DND-41 (cell line): ENCODE measurements around the gene CCRL2.
A peak's percentile ranks its signal among the peaks of the same experiment; 100 is the strongest.
"Not testable (repeated sequence)": the region's sequence is repeated elsewhere in the genome, so short reads cannot be mapped to it uniquely, and the experiment has no call there.

ENCODE experiments used
- ATAC-seq: fragments of 200-7000 bp; cut with Tn5 transposase; 3 replicates; pipeline ENCODE4 v1.9.1; 2021; ENCODE audit warnings: low read depth; ENCODE audit not compliant: insufficient read depth
- DNase-seq: peaks from one replicate; pipeline ENCODE4 v3.0.0-alpha.2; 2020
- H2AFZ ChIP-seq: 2 replicates; pipeline ENCODE4 v1.6.0; 2012; ENCODE audit warnings: low read depth, low read length
- H3K27ac ChIP-seq: 2 replicates; pipeline ENCODE4 v1.5.1; 2012; ENCODE audit warnings: low read length, inconsistent platforms
- H3K27me3 ChIP-seq: fragments of 200-600 bp; sonication (generic); 2 replicates; pipeline ENCODE4 v1.6.0; 2012; ENCODE audit warnings: low read length, mild to moderate bottlenecking, inconsistent platforms; ENCODE audit not compliant: insufficient read depth, poor library complexity
- H3K36me3 ChIP-seq: 2 replicates; pipeline ENCODE4 v1.5.1; 2012; ENCODE audit warnings: low read length, inconsistent platforms; ENCODE audit not compliant: insufficient read depth
- H3K4me1 ChIP-seq: 2 replicates; pipeline ENCODE4 v1.5.1; 2012; ENCODE audit warnings: mild to moderate bottlenecking, low read length; ENCODE audit not compliant: insufficient read depth
- H3K4me2 ChIP-seq: 2 replicates; pipeline ENCODE4 v1.6.0; 2012; ENCODE audit warnings: mild to moderate bottlenecking, moderate library complexity, low read length, inconsistent platforms; ENCODE audit not compliant: insufficient read depth
- H3K4me3 ChIP-seq, 2 experiments: fragments of 200-600 bp in 1 of 2; shearing (Covaris generic) in 1 of 2; 2 replicates each; pipeline ENCODE4 v1.5.1; 2012 to 2016; ENCODE audit warnings: inconsistent platforms in 2 of 2, low read length in 2 of 2, mild to moderate bottlenecking in 2 of 2, low read depth in 1 of 2, moderate library complexity in 1 of 2
- H3K79me2 ChIP-seq: 2 replicates; pipeline ENCODE4 v1.6.0; 2012; ENCODE audit warnings: low read length, inconsistent platforms; ENCODE audit not compliant: insufficient read depth
- H3K9ac ChIP-seq: 2 replicates; pipeline ENCODE4 v1.6.0; 2012; ENCODE audit warnings: low read depth, mild to moderate bottlenecking, inconsistent platforms, low read length, moderate library complexity
- H3K9me3 ChIP-seq: 2 replicates; pipeline ENCODE4 v1.5.1; 2012; ENCODE audit warnings: low read length, moderate library complexity, mild to moderate bottlenecking, inconsistent platforms; ENCODE audit not compliant: insufficient read depth, severe bottlenecking
- H4K20me1 ChIP-seq: 2 replicates; pipeline ENCODE4 v1.6.0; 2012; ENCODE audit warnings: low read length; ENCODE audit not compliant: insufficient read depth
- EZH2 ChIP-seq: IDR thresholded peaks from 3 replicates; pipeline ENCODE4 v1.6.1; 2012; ENCODE audit warnings: borderline replicate concordance, low read depth, mild to moderate bottlenecking, moderate library complexity, low read length, inconsistent platforms; ENCODE audit not compliant: severe bottlenecking
- TF ChIP-seq, protein P1 (sequence below): IDR thresholded peaks from 2 replicates; pipeline ENCODE4 v1.5.1; 2012; ENCODE audit warnings: borderline replicate concordance, low read length, moderate library complexity, mild to moderate bottlenecking; ENCODE audit not compliant: poor library complexity, severe bottlenecking; ENCODE audit errors: extremely low read depth

Gene CCRL2

GRCh38 chr3:46429250-46429649 lies 22.2 kb downstream of the CCRL2 start:
- Histone ChIP-seq H3K27ac (0 out of 2 replicates have a peak overlapping the region, but pooled peaks have one; percentile 2), H3K9ac (no peak overlapping the region), H3K4me2 (no peak overlapping the region), H3K27me3 (no peaks in the 10 kb centered on the region), H3K9me3 (peaks cover 10% of the 10 kb centered on the region), H3K4me3 (no peak overlapping the region), H3K79me2 (no peaks in the 10 kb centered on the region), H4K20me1 (no peaks in the 10 kb centered on the region), H3K36me3 (no peaks in the 10 kb centered on the region), H3K4me1 (peaks cover 50% of the 10 kb centered on the region), H2AFZ (no peak overlapping the region)
- no peak for ATAC-seq
- no peak for TF ChIP-seq EZH2
- TF ChIP-seq, protein P1, sequence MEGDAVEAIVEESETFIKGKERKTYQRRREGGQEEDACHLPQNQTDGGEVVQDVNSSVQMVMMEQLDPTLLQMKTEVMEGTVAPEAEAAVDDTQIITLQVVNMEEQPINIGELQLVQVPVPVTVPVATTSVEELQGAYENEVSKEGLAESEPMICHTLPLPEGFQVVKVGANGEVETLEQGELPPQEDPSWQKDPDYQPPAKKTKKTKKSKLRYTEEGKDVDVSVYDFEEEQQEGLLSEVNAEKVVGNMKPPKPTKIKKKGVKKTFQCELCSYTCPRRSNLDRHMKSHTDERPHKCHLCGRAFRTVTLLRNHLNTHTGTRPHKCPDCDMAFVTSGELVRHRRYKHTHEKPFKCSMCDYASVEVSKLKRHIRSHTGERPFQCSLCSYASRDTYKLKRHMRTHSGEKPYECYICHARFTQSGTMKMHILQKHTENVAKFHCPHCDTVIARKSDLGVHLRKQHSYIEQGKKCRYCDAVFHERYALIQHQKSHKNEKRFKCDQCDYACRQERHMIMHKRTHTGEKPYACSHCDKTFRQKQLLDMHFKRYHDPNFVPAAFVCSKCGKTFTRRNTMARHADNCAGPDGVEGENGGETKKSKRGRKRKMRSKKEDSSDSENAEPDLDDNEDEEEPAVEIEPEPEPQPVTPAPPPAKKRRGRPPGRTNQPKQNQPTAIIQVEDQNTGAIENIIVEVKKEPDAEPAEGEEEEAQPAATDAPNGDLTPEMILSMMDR: no peak
- DNase-seq: no peak

DNA sequence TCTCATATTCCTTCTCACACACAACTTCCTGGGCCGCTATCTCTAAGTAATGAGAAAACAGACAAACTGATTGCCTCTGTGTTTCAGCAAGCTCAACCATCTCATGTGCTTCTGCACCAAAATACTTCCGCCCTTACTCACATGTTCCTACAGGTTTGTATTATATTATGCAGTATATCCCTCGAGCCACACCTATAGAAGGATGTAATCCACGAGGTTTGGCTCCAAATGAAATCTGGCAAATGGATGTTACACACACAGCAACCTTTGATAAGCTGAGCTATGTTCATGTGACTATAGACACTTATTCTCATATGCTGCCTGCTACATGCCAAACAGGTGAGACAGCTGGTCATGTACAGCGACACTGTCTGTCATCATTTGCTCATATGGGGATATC lies 22.6 kb downstream of the CCRL2 start:
- DNase-seq: no peak
- Histone ChIP-seq H3K4me1 (peaks cover 54% of the 10 kb centered on the region), H3K9me3 (peaks cover 10% of the 10 kb centered on the region), H3K9ac (no peak overlapping the region), H2AFZ (no peak overlapping the region), H4K20me1 (no peaks in the 10 kb centered on the region), H3K4me2 (no peak overlapping the region), H3K27me3 (no peaks in the 10 kb centered on the region), H3K79me2 (no peaks in the 10 kb centered on the region), H3K36me3 (no peaks in the 10 kb centered on the region), H3K4me3 (no peak overlapping the region), H3K27ac (no peak overlapping the region)
- TF ChIP-seq, protein P1: no peak
- no peak for TF ChIP-seq EZH2
- ATAC-seq: no peak

GRCh38 chr3:46430879-46431278 lies 23.8 kb downstream of the CCRL2 start:
- not testable (repeated sequence) for H3K36me3 ChIP-seq, H3K4me2 ChIP-seq, H3K9ac ChIP-seq, H4K20me1 ChIP-seq, H3K27me3 ChIP-seq, ATAC-seq, H3K79me2 ChIP-seq, H2AFZ ChIP-seq, H3K4me3 ChIP-seq, DNase-seq
- Histone ChIP-seq H3K4me1 (peaks cover 58% of the 10 kb centered on the region), H3K9me3 (peaks cover 10% of the 10 kb centered on the region), H3K27ac (0 out of 2 replicates have a peak overlapping the region, but pooled peaks have one; percentile 22)

- not testable (repeated sequence) for H3K79me2 ChIP-seq, H3K4me2 ChIP-seq, H2AFZ ChIP-seq, H4K20me1 ChIP-seq, H3K9ac ChIP-seq, H3K27me3 ChIP-seq, H3K4me3 ChIP-seq, DNase-seq, H3K36me3 ChIP-seq, ATAC-seq
- Histone ChIP-seq H3K4me1 (peaks cover 48% of the 10 kb centered on the region), H3K9me3 (peaks cover 10% of the 10 kb centered on the region), H3K27ac (peak overlapping the region; percentile 28; the same call in 1 of the 2 replicates)
Measured at GRCh38 chr3:46431905-46432304, 24.8 kb downstream of the CCRL2 start.

DNA sequence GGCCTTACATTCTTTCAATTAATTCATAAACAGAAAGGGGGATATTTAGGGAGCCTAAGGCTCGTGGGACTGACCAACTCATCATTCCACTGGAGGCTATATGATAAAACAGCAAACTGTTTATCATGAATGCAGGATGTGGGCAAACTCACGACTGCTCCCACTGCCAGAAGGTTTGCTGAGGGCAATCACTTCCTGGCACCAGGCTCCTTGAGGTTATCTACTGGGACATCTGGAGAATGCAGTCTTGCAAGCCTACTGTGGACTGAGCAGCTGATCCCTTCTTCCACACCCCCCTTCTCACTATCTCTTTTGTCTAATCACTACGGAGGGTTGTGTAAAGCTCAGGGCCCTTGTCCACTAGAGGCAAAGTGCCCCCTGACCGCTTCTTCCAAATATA lies 26.1 kb downstream of the CCRL2 start:
- H2AFZ ChIP-seq, H4K20me1 ChIP-seq, H3K79me2 ChIP-seq, H3K4me3 ChIP-seq, H3K27me3 ChIP-seq, H3K36me3 ChIP-seq: not testable (repeated sequence)
- Histone ChIP-seq H3K9ac (peak overlapping the region; percentile 41), H3K27ac (peak overlapping the region; percentile 97), H3K9me3 (peaks cover 10% of the 10 kb centered on the region), H3K4me1 (peaks cover 38% of the 10 kb centered on the region), H3K4me2 (peak overlapping the region; percentile 39; the same call in 1 of the 2 replicates)
- DNase-seq: peak; percentile 84
- peak; percentile 84 for ATAC-seq
